PC-3 (cell line): ENCODE measurements around the gene TMEM221.

ENCODE experiments used
- EZH2 ChIP-seq: fragments of 300-600 bp; sonication (generic); IDR thresholded peaks from one replicate; pipeline ENCODE4 v1.6.1; 2017; ENCODE audit warnings: antibody characterized with exemption, mild to moderate bottlenecking, low read length; ENCODE audit not compliant: unreplicated experiment
- EZH2phosphoT487 ChIP-seq: fragments of 300-600 bp; sonication (generic); IDR thresholded peaks from 2 replicates; pipeline ENCODE4 v1.6.1; 2018; ENCODE audit warnings: mild to moderate bottlenecking, antibody characterized with exemption, low read length, borderline replicate concordance
- TF ChIP-seq, protein P1 (sequence below): fragments of 300-600 bp; sonication (generic); conservative IDR thresholded peaks from 2 replicates; pipeline ENCODE4 v1.5.1; 2017; ENCODE audit warnings: antibody characterized with exemption, low read depth, mild to moderate bottlenecking, low read length

DNA sequence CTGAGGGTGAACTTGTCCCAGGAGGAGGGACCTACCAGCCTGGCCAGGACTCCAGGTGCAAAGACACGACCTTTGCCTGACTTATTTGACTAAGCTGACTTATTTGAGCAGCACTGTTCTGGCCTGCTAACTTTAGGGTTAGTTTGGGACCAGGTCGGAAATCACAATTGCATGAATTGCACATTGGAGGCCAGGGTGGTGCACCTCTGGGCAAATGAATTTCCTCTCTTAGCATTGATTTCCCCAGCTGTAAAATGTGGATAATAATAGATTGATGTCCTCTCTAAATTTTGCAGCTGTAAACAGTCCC lies 41.6 kb downstream of the TMEM221 start:
- TF ChIP-seq, protein P1, sequence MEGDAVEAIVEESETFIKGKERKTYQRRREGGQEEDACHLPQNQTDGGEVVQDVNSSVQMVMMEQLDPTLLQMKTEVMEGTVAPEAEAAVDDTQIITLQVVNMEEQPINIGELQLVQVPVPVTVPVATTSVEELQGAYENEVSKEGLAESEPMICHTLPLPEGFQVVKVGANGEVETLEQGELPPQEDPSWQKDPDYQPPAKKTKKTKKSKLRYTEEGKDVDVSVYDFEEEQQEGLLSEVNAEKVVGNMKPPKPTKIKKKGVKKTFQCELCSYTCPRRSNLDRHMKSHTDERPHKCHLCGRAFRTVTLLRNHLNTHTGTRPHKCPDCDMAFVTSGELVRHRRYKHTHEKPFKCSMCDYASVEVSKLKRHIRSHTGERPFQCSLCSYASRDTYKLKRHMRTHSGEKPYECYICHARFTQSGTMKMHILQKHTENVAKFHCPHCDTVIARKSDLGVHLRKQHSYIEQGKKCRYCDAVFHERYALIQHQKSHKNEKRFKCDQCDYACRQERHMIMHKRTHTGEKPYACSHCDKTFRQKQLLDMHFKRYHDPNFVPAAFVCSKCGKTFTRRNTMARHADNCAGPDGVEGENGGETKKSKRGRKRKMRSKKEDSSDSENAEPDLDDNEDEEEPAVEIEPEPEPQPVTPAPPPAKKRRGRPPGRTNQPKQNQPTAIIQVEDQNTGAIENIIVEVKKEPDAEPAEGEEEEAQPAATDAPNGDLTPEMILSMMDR, result no peak
- TF ChIP-seq EZH2phosphoT487 (no peak), EZH2 (no peak)
